GM18526 (cell line): Measurements from ENCODE around the gene SDC4.

ENCODE experiments used
- POLR2A ChIP-seq: IDR thresholded peaks from 3 replicates; pipeline ENCODE4 v1.6.1; 2011; ENCODE audit not compliant: insufficient read length; ENCODE audit errors: extremely low read depth

The SDC4 gene

DNA sequence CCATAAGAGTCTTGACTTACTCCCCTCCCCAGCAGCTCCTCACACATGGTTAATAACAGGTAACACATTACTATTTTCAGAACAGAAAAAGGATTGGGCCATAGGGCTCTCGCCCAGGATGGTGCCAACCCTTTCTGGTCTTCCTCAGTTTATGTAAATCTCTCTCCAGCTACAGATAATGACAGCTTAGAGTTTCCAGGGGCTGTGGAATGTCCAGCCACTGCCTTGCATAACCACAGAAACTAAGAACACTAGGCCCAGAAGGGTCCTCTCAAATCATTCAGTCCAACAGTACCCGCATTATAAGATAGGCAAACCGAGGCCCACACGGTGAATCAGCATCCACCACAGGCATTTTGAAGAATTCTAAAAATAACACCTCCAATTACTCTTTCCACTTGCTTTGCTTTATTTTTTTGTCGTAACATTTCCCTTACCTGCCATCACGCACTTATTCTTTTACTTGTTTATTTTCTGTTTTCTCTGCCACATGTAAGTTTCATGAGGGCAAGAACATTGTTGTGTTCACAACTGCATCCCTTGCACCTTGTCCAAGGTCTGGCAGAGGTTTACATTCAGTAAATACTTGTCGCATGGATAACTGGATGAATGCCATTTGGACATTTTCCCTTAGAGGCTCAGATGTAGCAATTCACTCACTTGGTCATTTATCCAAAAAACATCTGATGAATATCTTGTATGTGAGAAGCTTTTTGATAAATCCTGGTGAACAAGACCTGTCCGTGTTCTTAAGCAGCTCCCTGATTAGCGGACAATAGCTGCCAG lies 6.4 kb upstream of the SDC4 start:
- TF ChIP-seq POLR2A, result no peak

- no peak for TF ChIP-seq POLR2A
Observed at GRCh38 chr20:45353746-45354145, 5.5 kb upstream of the SDC4 start.

DNA sequence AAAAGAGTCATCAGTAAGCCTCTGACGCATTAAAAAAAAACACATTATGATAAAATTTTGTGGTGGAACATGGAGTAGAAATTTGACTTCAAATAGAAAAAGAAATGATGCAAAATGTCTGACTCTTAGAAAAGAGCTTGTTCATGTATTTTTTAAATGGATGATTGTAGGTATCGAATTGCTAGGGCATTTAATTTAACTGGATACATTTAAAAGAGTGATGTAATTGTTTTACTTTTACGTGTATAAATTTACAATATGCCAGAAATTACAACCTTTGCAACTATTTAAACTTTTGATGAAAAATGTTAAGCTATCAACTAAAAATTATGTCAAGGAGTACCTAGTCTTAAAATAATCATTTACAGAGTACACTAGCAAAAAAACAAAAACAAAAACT lies 4.5 kb upstream of the SDC4 start:
- no peak for TF ChIP-seq POLR2A

- no peak for TF ChIP-seq POLR2A
Observed at GRCh38 chr20:45350217-45350616, 2.0 kb upstream of the SDC4 start.

GRCh38 chr20:45347297-45347935 lies 808 bp downstream of the SDC4 start:
- TF ChIP-seq POLR2A, result no peak

DNA sequence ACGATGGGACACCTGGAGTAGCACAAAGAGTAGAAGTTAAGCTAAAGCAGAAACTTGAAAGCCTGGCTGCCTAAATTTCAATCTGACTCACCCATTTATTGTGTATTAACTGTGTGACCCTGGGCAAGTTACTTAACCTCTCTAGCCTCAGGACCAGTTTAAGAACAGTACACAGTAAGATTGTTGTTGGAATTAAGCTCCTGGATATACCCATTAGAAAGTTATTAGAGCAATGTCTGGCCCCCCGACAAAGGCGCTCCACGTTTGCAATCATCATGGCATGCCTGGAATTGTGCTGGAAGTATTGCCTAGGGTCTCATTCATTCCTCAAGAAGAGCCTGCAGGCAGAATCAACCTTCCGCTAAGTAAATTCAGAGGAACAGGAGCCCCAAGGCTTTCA lies 1.4 kb downstream of the SDC4 start:
- no peak for TF ChIP-seq POLR2A

- no peak for TF ChIP-seq POLR2A
Observed at GRCh38 chr20:45346291-45346718, 1.9 kb downstream of the SDC4 start.

- TF ChIP-seq POLR2A, result no peak
Observed at GRCh38 chr20:45345104-45345936, 2.9 kb downstream of the SDC4 start.

GRCh38 chr20:45344168-45344860 lies 3.9 kb downstream of the SDC4 start:
- no peak for TF ChIP-seq POLR2A

DNA sequence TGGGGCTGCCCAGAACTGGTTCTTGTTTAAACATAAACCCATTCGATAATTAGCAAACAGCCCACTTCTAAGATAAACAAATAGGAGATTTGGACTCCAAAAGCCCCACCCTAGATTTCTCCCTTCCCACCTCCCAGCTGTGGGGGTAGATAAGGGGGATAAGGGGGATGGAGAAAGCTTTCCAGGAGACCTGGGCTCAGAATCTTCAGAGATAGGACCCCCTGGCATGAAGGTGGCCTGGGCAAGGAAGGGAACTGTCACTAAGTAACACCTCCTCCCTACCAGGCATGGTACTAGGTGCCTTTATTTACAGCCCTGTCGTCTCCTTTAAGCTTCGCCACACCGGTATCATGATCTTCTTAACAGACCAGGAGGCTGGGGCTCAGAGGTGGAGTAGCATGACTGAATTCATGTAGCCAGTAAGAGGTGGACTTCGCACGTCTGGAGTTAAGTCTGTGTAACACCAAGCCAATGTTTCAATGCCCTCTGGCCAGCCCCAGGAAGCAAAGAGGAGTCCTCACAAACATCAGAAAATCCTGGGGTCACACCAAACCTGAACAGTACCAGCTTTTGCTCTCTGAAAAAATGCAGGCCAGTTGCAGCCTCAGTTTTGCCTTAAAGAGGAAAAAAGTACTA lies 4.6 kb downstream of the SDC4 start:
- TF ChIP-seq POLR2A, result no peak

GRCh38 chr20:45342855-45343531 lies 5.2 kb downstream of the SDC4 start:
- TF ChIP-seq POLR2A, result no peak

- no peak for TF ChIP-seq POLR2A
Observed at GRCh38 chr20:45341939-45342854, 6.0 kb downstream of the SDC4 start.

DNA sequence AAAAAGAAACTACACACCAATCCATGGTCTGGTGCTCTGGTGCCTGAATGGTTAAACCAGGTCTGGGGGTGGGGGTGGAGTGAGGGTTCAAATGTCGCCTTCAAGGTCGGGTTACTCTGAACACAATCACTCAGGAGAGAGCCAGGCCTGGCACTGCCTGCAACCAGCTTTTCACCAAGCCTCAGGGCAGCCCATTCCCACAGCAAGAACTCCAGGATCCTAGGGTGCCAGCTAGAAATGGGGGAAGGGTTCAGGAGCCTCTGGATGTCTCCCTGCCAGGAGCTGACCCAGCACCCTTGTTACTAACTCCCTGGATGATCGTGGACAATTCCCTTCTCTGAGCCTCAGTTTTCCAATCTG lies 6.7 kb downstream of the SDC4 start:
- TF ChIP-seq POLR2A, result no peak

- TF ChIP-seq POLR2A, result no peak
Observed at GRCh38 chr20:45340951-45341350, 7.3 kb downstream of the SDC4 start.
